ENCODE data around the gene C1QBP. TPM values are rescaled to one million over a fixed set of nuclear protein-coding genes. Genes with fewer than 3 reads are reported as not detected.

The C1QBP gene
- total and polyA plus RNA-seq, 7 donors: 59.8 to 204 (median 94.3) TPM

DNA sequence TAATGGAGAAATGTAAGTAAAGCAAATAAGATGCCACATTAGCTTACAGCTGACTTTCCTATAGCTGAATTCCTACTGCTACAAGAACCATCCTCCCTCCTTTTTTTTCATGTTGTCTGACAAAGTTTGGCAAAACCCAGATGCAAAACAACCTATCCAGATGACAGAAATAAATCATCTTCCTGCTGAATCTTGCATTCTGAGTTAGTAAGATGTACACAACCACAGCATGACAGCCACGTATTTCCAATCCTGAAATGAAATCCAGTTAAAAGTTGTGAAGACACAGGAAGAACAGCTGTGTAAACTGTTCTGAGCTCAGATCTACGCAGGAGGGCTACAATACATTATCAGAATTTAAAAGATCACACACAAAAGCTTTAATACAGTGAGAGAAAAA is 35.0 kb upstream of the C1QBP start:
- intact Hi-C loops (cut with DNase I): loop anchor here (5.0 kb wide), 1 partner anchor 37 kb away; the partner anchor contains the start of gene C1QBP
- Histone ChIP-seq H3K27ac (no peak overlapping the region), H3K9me3 (no peaks in the 10 kb centered on the region), H3K36me3 (peaks cover 8 to 70% (median 35%) of the 10 kb centered on the region in 4 donors), H3K27me3 (no peaks in the 10 kb centered on the region), H3K4me1 (peaks cover 0 to 6% (median 4%) of the 10 kb centered on the region in 4 donors), H3K4me3 (no peak overlapping the region)
- TF ChIP-seq POLR2A (IDR thresholded peaks at IDR 0.05): no peak
- TF ChIP-seq EP300 (IDR thresholded peaks at IDR 0.05): no peak
- TF ChIP-seq, protein P1, sequence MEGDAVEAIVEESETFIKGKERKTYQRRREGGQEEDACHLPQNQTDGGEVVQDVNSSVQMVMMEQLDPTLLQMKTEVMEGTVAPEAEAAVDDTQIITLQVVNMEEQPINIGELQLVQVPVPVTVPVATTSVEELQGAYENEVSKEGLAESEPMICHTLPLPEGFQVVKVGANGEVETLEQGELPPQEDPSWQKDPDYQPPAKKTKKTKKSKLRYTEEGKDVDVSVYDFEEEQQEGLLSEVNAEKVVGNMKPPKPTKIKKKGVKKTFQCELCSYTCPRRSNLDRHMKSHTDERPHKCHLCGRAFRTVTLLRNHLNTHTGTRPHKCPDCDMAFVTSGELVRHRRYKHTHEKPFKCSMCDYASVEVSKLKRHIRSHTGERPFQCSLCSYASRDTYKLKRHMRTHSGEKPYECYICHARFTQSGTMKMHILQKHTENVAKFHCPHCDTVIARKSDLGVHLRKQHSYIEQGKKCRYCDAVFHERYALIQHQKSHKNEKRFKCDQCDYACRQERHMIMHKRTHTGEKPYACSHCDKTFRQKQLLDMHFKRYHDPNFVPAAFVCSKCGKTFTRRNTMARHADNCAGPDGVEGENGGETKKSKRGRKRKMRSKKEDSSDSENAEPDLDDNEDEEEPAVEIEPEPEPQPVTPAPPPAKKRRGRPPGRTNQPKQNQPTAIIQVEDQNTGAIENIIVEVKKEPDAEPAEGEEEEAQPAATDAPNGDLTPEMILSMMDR (IDR thresholded peaks at IDR 0.05): no peak
- TF ChIP-seq POLR2AphosphoS5 (IDR thresholded peaks at IDR 0.05): no peak
- 88 to 95% methylated on average over 2 of the region's 2 CpGs for WGBS, 2 donors
- DNase-seq: no peak

DNA sequence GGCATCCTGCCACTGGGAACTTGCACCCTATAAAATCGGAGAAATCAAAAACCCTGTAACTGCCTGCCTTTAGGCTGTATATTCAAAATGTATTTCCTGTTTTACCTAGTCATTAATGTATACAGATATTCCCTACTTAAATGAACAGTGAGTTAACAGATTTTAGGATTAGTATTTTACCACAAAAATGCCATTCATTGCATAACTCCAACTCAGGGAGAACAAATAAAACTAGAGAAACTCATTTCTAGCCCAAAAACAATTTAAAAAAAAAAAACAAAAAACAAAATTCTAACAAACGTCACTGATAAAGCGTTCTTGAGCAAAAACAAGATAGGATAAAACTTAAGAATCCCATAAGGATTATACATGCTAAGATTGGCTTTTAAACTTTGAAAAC is 33.6 kb upstream of the C1QBP start:
- no peaks in the 10 kb centered on the region for H3K9me3 ChIP-seq
- 85 to 91% methylated on average over 3 of the region's 3 CpGs for WGBS, 2 donors
- peaks cover 0 to 13% (median 10%) of the 10 kb centered on the region in 4 donors for H3K4me1 ChIP-seq
- H3K4me3 ChIP-seq: no peak overlapping the region
- peaks cover 4 to 56% (median 22%) of the 10 kb centered on the region in 4 donors for H3K36me3 ChIP-seq
- no peak for DNase-seq
- H3K27ac ChIP-seq: no peak overlapping the region
- no peaks in the 10 kb centered on the region for H3K27me3 ChIP-seq
- TF ChIP-seq POLR2AphosphoS5 (IDR thresholded peaks at IDR 0.05) (no peak), POLR2A (IDR thresholded peaks at IDR 0.05) (no peak), EP300 (IDR thresholded peaks at IDR 0.05) (no peak)
- TF ChIP-seq, protein P1 (IDR thresholded peaks at IDR 0.05): no peak
- intact Hi-C loops (cut with DNase I): loop anchor here (5.0 kb wide), 1 partner anchor 35 kb away; the partner anchor contains the start of gene C1QBP

DNA sequence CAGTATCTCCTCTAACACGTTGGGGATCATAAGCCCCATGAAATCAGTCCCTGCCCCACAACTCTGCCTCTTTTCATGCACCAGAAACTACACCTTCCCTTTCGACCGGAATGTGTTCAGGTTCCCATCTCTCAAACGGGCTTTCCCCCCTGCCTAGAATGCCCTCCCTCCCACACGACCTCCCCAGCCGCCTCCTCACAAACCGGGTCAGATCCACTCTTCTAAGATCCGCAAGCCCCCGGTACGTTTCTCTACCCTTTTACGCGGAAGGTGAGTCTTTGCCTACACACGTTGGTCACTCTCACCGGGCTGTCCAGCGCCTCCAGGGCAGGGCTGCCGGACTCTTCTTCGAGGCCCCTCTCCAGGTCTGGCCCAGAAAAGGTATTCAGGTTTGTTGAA is 29.1 kb upstream of the C1QBP start:
- intact Hi-C loops (cut with DNase I): no loop called here
- 0 to 1% methylated on average over 17 of the region's 17 CpGs for WGBS, 2 donors
- peak overlapping the region; percentile 74 to 85 (median 80) for H3K27ac ChIP-seq

DNA sequence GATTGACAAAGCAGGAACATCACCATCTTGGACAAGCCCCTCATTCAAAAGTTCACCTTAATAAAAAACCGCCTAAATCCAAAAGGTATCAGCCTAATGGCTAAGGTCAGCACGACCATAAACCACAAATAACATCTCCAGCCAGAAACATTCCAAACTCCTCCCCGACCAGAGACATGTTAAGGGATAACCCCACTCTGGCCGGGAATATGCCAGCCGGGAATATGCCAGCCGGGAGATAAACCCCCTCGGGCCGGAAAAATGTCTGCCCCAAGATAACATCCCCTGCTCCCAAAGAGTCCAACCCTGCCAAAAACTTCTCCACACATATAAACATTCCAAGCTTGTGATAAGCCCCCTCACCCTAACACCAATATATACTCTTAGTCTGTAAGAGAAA is 28.5 kb upstream of the C1QBP start:
- TF ChIP-seq EP300 (IDR thresholded peaks at IDR 0.05) (no peak), POLR2AphosphoS5 (IDR thresholded peaks at IDR 0.05) (no peak), POLR2A (IDR thresholded peaks at IDR 0.05) (no peak)
- TF ChIP-seq, protein P1 (IDR thresholded peaks at IDR 0.05): no peak

More for the DNA sequence above, 29.1 kb upstream of the C1QBP start:
- Histone ChIP-seq H3K9me3 (no peaks in the 10 kb centered on the region), H3K36me3 (peaks cover 0 to 12% (median 0%) of the 10 kb centered on the region in 4 donors), H3K27me3 (no peaks in the 10 kb centered on the region), H3K4me3 (peak overlapping the region; percentile 54 to 97 (median 83)), H3K4me1 (peaks cover 0 to 25% (median 19%) of the 10 kb centered on the region in 4 donors)
- TF ChIP-seq EP300 (IDR thresholded peaks at IDR 0.05): no peak
- no peak for TF ChIP-seq POLR2A (IDR thresholded peaks at IDR 0.05)
- no peak for TF ChIP-seq POLR2AphosphoS5 (IDR thresholded peaks at IDR 0.05)
- TF ChIP-seq, protein P1 (IDR thresholded peaks at IDR 0.05): no peak
- no peak for DNase-seq

DNA sequence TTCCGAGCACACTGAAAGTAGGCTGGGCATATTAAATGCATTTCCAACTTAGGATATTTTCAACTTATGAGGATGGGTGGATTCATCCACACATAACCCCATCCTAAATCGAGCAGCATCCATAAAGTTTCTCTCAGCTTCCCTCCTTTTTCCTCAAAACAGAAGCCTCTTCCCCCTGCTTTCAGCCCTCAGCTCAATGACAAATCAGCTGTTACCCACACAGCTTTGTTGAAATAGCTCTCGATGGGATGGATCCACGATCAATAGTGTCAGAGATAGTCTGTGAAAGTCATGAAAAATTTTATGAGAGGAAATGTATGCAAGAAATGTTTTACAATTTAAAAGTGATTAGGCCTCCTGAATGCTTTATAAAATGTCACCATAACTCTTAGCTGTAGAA is 27.3 kb upstream of the C1QBP start:
- DNase-seq: no peak
- Histone ChIP-seq H3K9me3 (no peaks in the 10 kb centered on the region), H3K4me1 (peaks cover 0 to 25% (median 19%) of the 10 kb centered on the region in 4 donors), H3K4me3 (no peak overlapping the region), H3K27ac (no peak overlapping the region), H3K27me3 (no peaks in the 10 kb centered on the region), H3K36me3 (peaks cover 0 to 9% (median 0%) of the 10 kb centered on the region in 4 donors)
- 93 to 95% methylated on average over 4 of the region's 4 CpGs for WGBS, 2 donors
- TF ChIP-seq POLR2AphosphoS5 (IDR thresholded peaks at IDR 0.05): no peak
- TF ChIP-seq, protein P1 (IDR thresholded peaks at IDR 0.05): no peak
- TF ChIP-seq POLR2A (IDR thresholded peaks at IDR 0.05): no peak
- no peak for TF ChIP-seq EP300 (IDR thresholded peaks at IDR 0.05)
- intact Hi-C loops (cut with DNase I): no loop called here

More for the DNA sequence above, 28.5 kb upstream of the C1QBP start:
- intact Hi-C loops (cut with DNase I): no loop called here
- Histone ChIP-seq H3K36me3 (peaks cover 0 to 9% (median 0%) of the 10 kb centered on the region in 4 donors), H3K9me3 (no peaks in the 10 kb centered on the region), H3K27ac (no peak overlapping the region), H3K4me1 (peaks cover 0 to 25% (median 19%) of the 10 kb centered on the region in 4 donors), H3K27me3 (no peaks in the 10 kb centered on the region), H3K4me3 (peak overlapping the region; percentile 54 to 97 (median 83))
- no peak for DNase-seq
- WGBS, 2 donors: 3 to 16% methylated on average over 8 of the region's 8 CpGs
